Endodermal cell (in vitro differentiated cells): Measurements from ENCODE around the gene SLC25A5. TPM values are rescaled to one million over a fixed set of nuclear protein-coding genes. Genes with fewer than 3 reads are reported as not detected.
"Not testable (repeated sequence)": the region's sequence is repeated elsewhere in the genome, so short reads cannot be mapped to it uniquely, and the experiment has no call there.

Experiments used
- DNase-seq: peaks from one replicate; pipeline ENCODE4 v3.0.0-alpha.2; 2017
- H3K27ac ChIP-seq: 2 replicates; pipeline ENCODE4 v1.5.1; 2013; ENCODE audit warnings: mild to moderate bottlenecking, low read depth, low read length, moderate library complexity
- H3K27me3 ChIP-seq: 2 replicates; pipeline ENCODE4 v1.6.1; 2013; ENCODE audit warnings: mild to moderate bottlenecking, low read length, moderate library complexity; ENCODE audit not compliant: insufficient read depth, control insufficient read depth, poor library complexity, severe bottlenecking
- H3K36me3 ChIP-seq: 2 replicates; pipeline ENCODE4 v1.7.0; 2013; ENCODE audit warnings: mild to moderate bottlenecking, low read length, moderate library complexity; ENCODE audit not compliant: control insufficient read depth, insufficient read depth
- H3K4me1 ChIP-seq: one replicate; pipeline ENCODE4 v1.7.0; 2013; ENCODE audit warnings: low read length; ENCODE audit not compliant: control insufficient read depth, insufficient read depth
- H3K4me3 ChIP-seq: 2 replicates; pipeline ENCODE4 v1.5.1; 2013; ENCODE audit warnings: mild to moderate bottlenecking, low read length, moderate library complexity
- H3K9ac ChIP-seq: 2 replicates; pipeline ENCODE4 v1.6.1; 2013; ENCODE audit warnings: mild to moderate bottlenecking, low read length, moderate library complexity; ENCODE audit not compliant: poor library complexity, severe bottlenecking; ENCODE audit errors: extremely low read depth
- H3K9me3 ChIP-seq: 2 replicates; pipeline ENCODE4 v1.6.1; 2013; ENCODE audit warnings: mild to moderate bottlenecking, low read length, moderate library complexity; ENCODE audit not compliant: control insufficient read depth
- H3K27ac Mint-ChIP-seq: 2 replicates; pipeline ENCODE4 v1.8.0; 2020; ENCODE audit warnings: mixed read lengths
- H3K27me3 Mint-ChIP-seq: 2 replicates; pipeline ENCODE4 v1.8.0; 2021; ENCODE audit warnings: mild to moderate bottlenecking, mixed read lengths; ENCODE audit not compliant: insufficient read depth
- H3K36me3 Mint-ChIP-seq: 2 replicates; pipeline ENCODE4 v1.8.0; 2020; ENCODE audit warnings: low read depth, mixed read lengths
- H3K4me1 Mint-ChIP-seq: 2 replicates; pipeline ENCODE4 v1.8.0; 2020; ENCODE audit warnings: mixed read lengths
- H3K4me3 Mint-ChIP-seq: 2 replicates; pipeline ENCODE4 v1.8.0; 2020; ENCODE audit warnings: mild to moderate bottlenecking, moderate library complexity, mixed read lengths
- H3K9me3 Mint-ChIP-seq: 2 replicates; pipeline ENCODE4 v1.8.0; 2020; ENCODE audit warnings: mild to moderate bottlenecking, mixed read lengths
- WGBS, 2 experiments: methylation state at CpG; one replicate each; pipeline versions ENCODE4 v1.1.5 to v1.1.7; 2013; ENCODE audit warnings: missing lambda C conversion rate in 2 of 2, mixed read lengths in 1 of 2; ENCODE audit not compliant: insufficient coverage in 1 of 2, insufficient read length in 1 of 2; 5-methylcytosine and 5-hydroxymethylcytosine counted together
- total RNA-seq, 2 donors: library from RNA; stranded (reverse); fragmentation: NEBNext Ultra II Directional in 1 of 2; extraction: Animal tissue kit (Norgen Biotek cat#: 25700) in 1 of 2; gene quantifications; 2 replicates in 1 of 2; 3 replicates in 1 of 2; pipeline ENCODE4 v1.2.1, GENCODE V29; 2021
- TF ChIP-seq, protein P1 (sequence below): fragments of 200-600 bp; sonication (generic); conservative IDR thresholded peaks from 2 replicates; pipeline ENCODE4 v1.5.0; 2021; ENCODE audit warnings: antibody characterized with exemption, mild to moderate bottlenecking

SLC25A5 gene
- total RNA-seq, 2 donors from 2014 or later: 321 TPM

- peaks cover 66% of the 10 kb centered on the region for H3K9me3 Mint-ChIP-seq
- no peaks in the 10 kb centered on the region for H3K4me1 Mint-ChIP-seq
- no peaks in the 10 kb centered on the region for H3K27me3 Mint-ChIP-seq
- H3K27me3 ChIP-seq: no peaks in the 10 kb centered on the region
- DNase-seq: no peak
- 96 to 100% methylated on average over 3 to 7 of the region's 7 CpGs for WGBS, 2 experiments
- TF ChIP-seq, protein P1, sequence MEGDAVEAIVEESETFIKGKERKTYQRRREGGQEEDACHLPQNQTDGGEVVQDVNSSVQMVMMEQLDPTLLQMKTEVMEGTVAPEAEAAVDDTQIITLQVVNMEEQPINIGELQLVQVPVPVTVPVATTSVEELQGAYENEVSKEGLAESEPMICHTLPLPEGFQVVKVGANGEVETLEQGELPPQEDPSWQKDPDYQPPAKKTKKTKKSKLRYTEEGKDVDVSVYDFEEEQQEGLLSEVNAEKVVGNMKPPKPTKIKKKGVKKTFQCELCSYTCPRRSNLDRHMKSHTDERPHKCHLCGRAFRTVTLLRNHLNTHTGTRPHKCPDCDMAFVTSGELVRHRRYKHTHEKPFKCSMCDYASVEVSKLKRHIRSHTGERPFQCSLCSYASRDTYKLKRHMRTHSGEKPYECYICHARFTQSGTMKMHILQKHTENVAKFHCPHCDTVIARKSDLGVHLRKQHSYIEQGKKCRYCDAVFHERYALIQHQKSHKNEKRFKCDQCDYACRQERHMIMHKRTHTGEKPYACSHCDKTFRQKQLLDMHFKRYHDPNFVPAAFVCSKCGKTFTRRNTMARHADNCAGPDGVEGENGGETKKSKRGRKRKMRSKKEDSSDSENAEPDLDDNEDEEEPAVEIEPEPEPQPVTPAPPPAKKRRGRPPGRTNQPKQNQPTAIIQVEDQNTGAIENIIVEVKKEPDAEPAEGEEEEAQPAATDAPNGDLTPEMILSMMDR: no peak
- no peaks in the 10 kb centered on the region for H3K4me1 ChIP-seq
- no peak overlapping the region for H3K4me3 ChIP-seq
- no peak overlapping the region for H3K27ac Mint-ChIP-seq
- no peak overlapping the region for H3K4me3 Mint-ChIP-seq
- no peaks in the 10 kb centered on the region for H3K9me3 ChIP-seq
- H3K36me3 Mint-ChIP-seq: no peaks in the 10 kb centered on the region
- H3K27ac ChIP-seq: no peak overlapping the region
- no peaks in the 10 kb centered on the region for H3K36me3 ChIP-seq
- H3K9ac ChIP-seq: no peak overlapping the region
Observed at GRCh38 chrX:119501511-119502148, 33.4 kb downstream of the SLC25A5 start.

GRCh38 chrX:119502727-119503483 is 34.7 kb downstream of the SLC25A5 start:
- DNase-seq: no peak
- Histone ChIP-seq H3K36me3 (no peaks in the 10 kb centered on the region), H3K27ac (no peak overlapping the region), H3K9ac (no peak overlapping the region), H3K4me3 (no peak overlapping the region), H3K27me3 (no peaks in the 10 kb centered on the region), H3K9me3 (no peaks in the 10 kb centered on the region), H3K4me1 (no peaks in the 10 kb centered on the region)
- Mint-ChIP-seq H3K4me3 (no peak overlapping the region), H3K27me3 (no peaks in the 10 kb centered on the region), H3K4me1 (no peaks in the 10 kb centered on the region), H3K36me3 (no peaks in the 10 kb centered on the region), H3K9me3 (peaks cover 63% of the 10 kb centered on the region), H3K27ac (no peak overlapping the region)
- TF ChIP-seq, protein P1: no peak
- WGBS, 2 experiments: 87 to 100% methylated on average over 1 to 11 of the region's 11 CpGs

DNA sequence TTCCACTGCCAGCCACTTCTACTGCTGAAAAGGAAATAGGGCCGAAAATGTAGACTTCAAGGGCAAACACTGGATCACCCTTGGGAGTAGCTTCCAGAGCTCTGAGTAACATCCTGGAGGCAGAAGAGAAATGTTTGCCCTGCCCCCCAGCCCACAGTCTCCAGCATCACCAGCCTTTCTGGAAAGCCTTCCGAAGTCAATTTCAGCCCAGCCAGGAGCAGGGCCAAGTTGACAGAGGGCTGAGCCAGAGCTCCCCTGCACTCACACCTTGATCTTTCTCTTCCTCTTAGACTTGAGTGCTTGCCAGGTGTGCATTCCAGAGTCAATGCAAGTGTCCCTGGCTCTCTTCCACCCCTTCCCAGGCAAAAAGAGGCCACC is 35.2 kb downstream of the SLC25A5 start:
- H3K4me1 ChIP-seq: no peaks in the 10 kb centered on the region
- H3K4me3 Mint-ChIP-seq: no peak overlapping the region
- TF ChIP-seq, protein P1: no peak
- no peak overlapping the region for H3K27ac Mint-ChIP-seq
- no peak overlapping the region for H3K4me3 ChIP-seq
- no peaks in the 10 kb centered on the region for H3K9me3 ChIP-seq
- peaks cover 58% of the 10 kb centered on the region for H3K9me3 Mint-ChIP-seq
- DNase-seq: peak; percentile 61
- H3K4me1 Mint-ChIP-seq: no peaks in the 10 kb centered on the region
- 74 to 75% methylated on average over 1 to 2 of the region's 2 CpGs for WGBS, 2 experiments
- no peaks in the 10 kb centered on the region for H3K36me3 Mint-ChIP-seq
- H3K27me3 Mint-ChIP-seq: no peaks in the 10 kb centered on the region
- H3K27ac ChIP-seq: no peak overlapping the region
- no peak overlapping the region for H3K9ac ChIP-seq
- H3K36me3 ChIP-seq: no peaks in the 10 kb centered on the region
- no peaks in the 10 kb centered on the region for H3K27me3 ChIP-seq

DNA sequence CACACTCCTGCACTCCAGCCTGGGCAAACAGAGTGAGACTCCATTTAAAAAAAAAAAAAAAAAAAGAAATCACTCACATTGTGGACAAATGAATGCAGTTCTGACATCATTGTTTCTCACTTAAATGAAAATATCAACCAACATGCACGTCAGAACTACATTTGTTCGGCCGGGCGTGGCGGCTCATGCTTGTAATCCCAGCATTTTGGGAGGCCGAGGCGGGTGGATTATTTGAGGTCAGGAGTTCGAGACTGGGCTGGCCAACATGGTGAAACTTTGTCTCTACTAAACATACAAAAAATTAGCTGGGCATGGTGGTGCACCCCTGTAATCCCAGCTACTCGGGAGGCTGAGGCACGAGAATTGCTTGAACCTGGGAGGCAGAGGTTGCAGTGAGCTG is 36.9 kb downstream of the SLC25A5 start:
- not testable (repeated sequence) for DNase-seq, H3K9ac ChIP-seq, H3K36me3 Mint-ChIP-seq, H3K36me3 ChIP-seq, H3K4me1 ChIP-seq, H3K27ac ChIP-seq, H3K4me3 ChIP-seq, H3K27me3 ChIP-seq, H3K9me3 ChIP-seq, H3K27ac Mint-ChIP-seq, H3K4me1 Mint-ChIP-seq, H3K4me3 Mint-ChIP-seq, H3K27me3 Mint-ChIP-seq
- WGBS, 2 experiments: 97% methylated on average over 6 to 7 of the region's 10 CpGs
- H3K9me3 Mint-ChIP-seq: peaks cover 55% of the 10 kb centered on the region
